HG02840 (cell line): ENCODE data around the gene ZNF267.
"Not testable (repeated sequence)": the region's sequence is repeated elsewhere in the genome, so short reads cannot be mapped to it uniquely, and the experiment has no call there.

Experiments
- ATAC-seq: cut with Tn5 transposase; IDR thresholded peaks from one replicate; pipeline ENCODE4 v1.9.1; 2021; ENCODE audit warnings: mild to moderate bottlenecking, moderate library complexity, moderate number of reproducible peaks; ENCODE audit not compliant: unreplicated experiment, low FRiP score

Gene ZNF267

DNA sequence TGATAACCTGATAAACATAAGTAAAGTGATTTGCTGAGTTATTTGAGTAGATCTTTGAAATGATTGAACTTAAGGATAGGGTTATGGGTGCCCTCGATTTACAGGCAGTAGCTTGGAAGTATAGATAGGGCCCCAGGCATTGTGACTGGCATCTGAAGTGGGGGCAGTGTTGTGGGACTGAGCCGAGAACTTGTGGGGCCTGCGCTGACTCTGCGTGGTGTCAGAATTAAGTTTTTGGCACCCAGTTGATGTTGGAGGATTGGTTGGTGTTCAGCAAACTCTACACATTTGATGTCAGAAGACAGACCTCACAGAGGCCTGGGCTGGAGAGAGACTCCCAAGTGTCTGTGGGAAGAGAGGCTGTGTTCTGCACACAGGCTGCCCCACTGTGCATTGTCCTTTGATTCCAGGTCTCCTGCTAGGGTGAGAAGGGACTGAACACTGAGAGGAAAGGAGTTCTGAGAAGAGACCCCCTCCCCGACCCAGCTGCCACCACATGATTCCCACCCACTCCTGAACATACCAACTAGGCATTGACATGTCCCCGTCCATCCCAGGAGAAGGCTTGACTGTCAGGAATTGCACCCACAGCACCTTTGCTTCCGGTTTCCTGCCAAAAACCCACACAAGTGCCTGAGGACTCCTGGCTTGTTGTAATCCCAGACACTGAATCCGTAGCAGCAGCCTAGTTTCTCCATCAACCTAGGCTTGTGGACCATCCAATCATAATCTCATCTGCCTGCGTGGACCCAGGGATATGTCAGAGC, 4.5 kb downstream of the ZNF267 start:
- ATAC-seq, result no peak

DNA sequence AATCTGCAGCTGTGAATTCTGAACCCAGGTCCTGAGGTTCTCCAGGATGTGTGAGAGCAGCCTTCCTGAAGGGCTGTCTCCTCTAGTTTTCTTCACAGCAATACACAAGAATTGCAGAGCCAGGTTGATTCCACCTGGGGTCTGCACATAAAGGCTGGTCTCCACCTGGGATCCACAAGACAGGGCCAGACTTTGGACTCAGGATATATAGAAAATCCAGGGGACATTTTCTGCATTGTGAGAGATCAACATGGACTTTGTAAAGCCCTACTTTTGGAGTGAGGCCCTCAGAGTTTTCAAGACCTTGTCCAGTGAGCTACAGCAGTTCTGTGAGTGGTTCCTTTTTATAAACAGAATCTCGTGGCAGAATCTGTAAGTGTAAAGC, 6.3 kb downstream of the ZNF267 start:
- no peak for ATAC-seq

DNA sequence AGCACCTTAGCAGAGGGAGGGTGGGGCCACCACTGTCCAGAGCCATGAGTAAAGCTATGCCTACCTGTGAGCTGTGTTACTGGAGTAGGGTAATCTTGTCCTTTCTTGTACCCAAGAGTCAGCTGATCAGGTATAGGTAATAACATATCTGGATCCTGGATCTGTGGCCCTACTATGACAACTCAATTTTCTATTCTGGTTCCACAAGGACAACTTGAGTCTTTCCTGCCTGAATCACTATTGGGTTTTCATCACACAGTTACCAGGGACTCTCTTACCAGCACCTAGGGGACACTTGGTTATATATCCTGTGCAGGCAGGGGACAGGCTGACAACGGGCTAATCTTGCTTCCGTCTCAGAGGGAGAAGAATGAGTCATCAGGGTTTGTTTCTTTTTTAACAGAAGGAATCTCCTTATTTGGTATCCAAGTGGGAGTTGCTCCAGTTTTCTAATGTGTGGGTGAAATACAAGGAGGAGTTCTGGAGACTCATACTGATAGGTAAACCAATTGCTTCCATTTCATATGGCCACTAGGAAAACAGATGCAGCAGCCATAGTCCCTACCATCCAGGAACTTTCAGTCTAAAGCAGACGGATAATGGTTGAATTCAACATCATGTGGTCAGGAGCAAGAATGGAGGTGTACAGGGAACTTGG, 6.8 kb downstream of the ZNF267 start:
- no peak for ATAC-seq

DNA sequence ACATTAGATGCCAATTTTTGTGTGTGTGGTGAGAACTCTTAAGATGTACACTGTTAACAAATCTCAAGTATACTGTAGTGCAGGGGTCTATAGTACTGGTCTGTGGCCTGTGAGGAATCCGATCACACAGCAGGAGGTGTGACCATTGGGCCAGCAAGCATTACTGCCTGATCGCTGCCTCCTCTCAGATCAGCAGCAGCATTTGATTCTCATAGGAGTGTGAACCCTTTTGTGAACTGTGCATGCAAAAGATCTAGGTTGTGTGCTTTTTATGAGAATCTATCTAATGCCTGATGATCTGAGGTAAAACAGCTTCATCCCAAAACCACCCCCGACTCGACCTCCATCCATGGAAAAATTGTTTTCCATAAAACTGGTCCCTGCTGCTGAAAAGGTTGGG, 12.6 kb downstream of the ZNF267 start:
- no peak for ATAC-seq

DNA sequence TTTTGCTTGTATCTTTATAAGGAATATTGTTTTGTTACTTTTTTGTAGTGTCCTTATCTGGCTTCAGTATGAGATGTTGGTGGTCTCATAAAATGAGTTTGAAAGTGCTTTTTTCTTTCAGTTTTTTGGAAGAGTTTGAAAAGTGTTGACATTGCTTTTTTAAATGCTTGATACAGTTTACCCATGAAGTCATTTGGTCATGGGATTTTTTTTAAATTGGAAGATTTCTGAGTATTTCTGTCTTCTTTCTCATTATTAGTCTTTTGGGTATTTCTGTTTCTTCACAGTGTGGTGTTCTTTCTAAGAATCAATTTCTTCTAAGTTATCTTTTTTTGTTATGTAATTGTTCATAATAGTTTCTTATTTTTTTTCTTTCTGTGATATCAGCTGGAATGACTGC, 15.1 kb downstream of the ZNF267 start:
- no peak for ATAC-seq

DNA sequence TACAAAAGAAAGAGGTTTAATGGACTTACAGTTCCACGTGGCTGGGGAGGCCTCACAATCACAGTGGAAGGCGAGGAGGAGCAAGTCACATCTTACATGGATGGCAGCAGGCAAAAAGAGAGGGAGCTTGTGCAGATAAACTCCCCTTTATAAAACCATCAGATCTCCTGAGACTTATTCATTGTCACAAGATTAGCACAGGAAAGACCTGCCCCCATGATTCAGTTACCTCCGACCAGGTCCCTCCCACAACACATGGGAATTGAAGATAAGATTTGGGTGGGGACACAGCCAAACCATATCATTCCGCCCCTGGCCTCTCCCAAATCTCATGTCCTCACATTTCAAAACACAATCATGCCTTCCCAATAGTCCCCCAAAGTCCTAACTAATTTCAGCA, 18.5 kb downstream of the ZNF267 start:
- ATAC-seq, result not testable (repeated sequence)

DNA sequence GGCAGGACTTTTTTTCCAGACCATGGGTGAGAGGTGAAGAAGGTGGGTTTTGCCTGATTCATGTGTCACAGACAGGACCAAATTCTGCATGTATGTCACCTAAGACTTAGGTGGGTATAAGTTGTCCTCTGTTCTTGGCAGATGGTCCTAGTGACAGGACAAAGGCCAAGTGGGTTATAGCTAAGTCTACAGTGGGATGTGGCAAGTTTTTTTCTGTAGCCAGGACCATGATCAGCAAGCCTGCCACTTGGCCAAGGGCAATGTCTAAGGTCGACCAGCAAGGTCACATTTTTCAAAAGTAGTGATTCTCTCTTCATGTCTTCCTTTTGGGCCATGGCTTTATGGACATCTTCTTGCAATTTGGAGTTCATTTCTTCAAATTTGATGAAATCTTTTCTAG, 20.2 kb downstream of the ZNF267 start:
- ATAC-seq, result no peak

DNA sequence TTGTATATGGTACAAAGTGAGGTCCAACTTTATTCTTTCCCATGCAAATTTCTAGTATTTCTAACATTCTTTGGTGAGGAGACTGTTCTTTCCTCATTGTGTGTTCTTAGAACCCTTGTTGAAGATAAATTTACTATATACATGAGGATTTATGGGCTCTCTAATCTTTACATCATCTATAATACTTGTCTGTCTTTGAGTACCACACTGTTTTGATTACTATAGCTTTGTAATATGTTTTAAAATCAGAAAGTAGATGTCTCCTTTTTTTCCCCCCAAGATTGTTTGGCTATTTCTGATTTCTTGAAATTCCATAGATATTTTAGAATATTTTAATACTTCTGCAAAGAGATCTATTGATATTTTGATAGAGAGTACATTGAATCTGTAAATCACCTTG, 23.7 kb downstream of the ZNF267 start:
- no peak for ATAC-seq

DNA sequence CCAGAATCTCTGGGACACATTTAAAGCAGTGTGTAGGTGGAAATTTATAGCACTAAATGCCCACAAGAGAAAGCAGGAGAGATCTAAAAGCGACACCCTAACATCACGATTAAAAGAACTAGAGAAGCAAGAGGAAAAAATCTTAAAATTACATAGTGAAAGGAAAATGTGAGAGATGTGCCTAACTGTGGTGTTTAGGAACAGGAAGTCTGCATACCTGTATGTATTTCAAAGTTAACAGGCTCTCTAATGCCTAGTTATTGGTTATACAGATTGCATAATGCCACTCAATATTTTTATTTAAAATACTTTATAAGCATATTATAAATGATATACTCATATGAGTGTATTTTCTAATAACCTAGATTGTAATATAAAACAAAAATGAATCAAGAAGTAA, 25.9 kb downstream of the ZNF267 start:
- ATAC-seq, result no peak

DNA sequence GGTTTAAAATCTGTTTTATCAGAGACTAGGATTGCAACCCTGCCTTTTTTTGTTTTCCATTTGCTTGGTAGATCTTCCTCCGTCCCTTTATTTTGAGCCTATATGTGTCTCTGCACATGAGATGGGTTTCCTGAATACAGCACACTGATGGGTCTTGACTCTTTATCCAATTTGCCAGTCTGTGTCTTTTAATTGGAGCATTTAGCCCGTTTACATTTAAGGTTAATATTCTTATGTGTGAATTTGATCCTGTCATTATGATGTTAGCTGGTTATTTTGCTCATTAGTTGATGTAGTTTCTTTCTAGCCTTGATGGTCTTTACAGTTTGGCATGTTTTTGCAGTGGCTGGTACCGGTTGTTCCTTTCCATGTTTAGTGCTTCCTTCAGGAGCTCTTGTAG, 31.0 kb downstream of the ZNF267 start:
- not testable (repeated sequence) for ATAC-seq

DNA sequence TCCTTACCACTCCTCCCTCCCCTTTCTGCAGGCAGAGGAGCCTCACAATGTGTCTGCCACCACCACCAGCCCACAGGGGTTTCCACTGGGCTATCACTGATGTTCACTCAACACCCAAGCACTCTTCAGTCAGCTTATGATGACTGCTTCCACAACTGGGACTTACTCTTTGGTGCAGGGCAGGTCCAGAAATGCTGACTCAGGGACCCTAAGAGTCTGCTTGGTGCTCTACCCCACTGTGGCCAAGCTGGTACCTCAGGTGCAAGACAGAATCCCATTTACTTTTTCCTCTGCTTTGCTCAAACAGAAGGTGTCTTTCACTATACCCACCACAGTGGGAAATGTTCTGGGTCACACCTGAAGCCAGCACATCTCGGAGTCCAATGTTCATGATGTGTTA, 40.1 kb downstream of the ZNF267 start:
- ATAC-seq, result no peak

DNA sequence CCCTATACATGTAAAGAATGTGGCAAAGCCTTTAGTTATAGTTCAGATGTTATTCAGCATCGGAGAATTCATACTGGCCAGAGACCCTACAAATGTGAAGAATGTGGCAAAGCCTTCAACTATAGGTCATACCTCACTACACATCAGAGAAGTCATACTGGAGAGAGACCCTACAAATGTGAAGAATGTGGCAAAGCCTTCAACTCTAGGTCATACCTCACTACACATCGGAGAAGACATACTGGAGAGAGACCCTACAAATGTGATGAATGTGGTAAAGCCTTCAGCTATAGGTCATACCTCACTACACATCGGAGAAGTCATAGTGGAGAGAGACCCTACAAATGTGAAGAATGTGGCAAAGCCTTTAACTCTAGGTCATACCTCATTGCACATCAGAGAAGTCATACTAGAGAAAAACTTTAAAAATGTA, 42.5 kb downstream of the ZNF267 start:
- ATAC-seq, result no peak

DNA sequence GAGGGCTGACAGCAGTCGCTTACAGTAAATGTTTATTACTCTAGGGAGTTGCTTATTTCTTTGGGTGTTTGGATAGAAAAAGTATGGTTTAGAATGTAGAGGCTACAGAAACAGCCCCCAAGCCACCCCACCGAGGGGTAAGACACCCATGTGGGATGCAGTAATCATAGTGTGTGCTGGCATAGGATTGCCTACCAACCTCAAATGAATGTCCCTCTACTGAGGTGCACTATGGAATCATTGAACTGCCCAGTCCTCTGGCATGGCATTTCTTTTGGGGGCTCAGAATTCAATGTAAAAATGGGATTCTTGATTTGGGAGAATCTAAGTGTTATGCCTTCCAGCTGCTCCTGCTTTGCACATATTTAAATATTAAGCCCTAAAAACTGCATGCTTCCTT, 46.8 kb downstream of the ZNF267 start:
- no peak for ATAC-seq

DNA sequence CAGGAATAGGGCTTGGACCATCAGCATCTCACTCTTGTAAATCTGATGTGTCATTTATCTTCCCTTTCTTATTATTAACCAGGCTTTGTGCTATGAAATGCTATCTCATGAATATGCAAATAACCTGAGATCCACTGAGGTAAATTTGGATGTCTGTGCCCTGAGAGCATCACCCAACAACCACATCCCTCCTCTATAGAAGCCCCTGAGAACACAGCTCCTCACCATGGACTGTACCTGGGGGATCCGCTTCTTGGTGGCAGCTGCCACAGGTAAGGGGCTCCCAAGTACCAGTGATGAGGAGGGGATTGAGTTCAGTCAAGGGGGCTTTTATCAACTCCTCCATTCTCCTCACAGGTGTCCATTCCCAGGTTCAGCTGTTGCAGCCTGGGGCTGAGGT, 78.2 kb downstream of the ZNF267 start:
- ATAC-seq, result not testable (repeated sequence)

DNA sequence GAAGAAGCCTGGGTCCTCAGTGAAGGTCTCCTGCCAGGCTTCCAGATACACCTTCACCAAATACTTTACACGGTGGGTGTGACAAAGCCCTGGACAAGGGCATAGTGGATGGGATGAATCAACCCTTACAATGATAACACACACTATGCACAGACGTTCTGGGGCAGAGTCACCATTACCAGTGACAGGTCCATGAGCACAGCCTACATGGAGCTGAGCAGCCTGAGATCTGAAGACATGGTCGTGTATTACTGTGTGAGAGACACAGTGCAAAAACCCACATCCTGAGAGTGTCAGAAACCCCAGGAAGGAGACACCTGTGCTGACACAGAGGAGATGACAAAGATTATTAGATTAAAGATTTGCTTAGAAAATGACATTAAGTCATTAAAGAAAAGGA, 78.6 kb downstream of the ZNF267 start:
- not testable (repeated sequence) for ATAC-seq

DNA sequence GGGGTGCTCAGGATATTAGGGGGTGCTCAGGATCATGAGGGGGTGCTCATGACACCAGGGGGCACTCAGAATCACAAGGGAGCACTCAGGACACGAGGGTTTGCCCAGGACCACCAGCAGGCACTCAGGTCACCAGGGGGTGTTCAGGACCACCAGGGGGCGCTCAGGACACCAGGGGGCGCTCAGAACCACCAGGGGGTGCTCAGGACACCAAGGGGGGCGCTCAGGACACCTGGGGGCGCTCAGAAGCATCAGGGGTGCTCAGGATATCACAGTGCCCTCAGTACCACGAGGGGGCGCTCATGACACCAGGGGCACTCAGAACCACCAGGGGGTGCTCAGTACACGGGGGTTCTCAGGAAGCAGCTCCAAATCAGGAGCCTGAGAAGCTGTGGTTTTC, 82.6 kb downstream of the ZNF267 start:
- ATAC-seq, result not testable (repeated sequence)

DNA sequence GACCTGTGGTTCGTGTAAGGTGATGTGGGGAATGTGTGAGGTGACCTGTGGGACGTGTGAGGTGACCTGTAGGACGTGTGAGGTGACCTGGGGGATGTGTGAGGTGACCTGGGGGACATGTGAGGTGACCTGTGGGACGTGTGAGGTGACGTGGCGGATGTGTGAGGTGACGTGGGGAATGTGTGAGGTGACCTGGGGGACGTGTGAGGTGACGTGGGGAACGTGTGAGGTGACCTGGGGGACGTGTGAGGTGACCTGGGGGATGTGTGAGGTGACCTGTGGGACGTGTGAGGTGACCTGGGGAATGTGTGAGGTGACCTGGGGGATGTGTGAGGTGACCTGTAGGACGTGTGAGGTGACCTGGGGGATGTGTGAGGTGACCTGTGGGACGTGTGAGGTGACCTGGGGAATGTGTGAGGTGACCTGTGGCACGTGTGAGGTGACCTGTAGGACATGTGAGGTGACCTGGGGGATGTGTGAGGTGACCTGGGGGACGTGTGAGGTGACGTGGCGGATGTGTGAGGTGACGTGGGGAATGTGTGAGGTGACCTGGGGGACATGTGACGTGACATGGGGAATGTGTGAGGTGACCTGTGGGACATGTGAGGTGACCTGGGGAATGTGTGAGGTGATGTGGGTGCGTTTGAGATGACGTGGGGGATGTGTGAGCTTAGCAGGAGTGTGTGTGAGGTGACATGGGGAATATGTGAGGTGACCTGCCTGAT, 86.7 kb downstream of the ZNF267 start:
- ATAC-seq, result not testable (repeated sequence)
